SK-N-SH (cell line): Measurements from ENCODE around the gene NUCB1. TPM values are rescaled to one million over a fixed set of nuclear protein-coding genes. Genes with fewer than 3 reads are reported as not detected.
"Not testable (repeated sequence)": the region's sequence is repeated elsewhere in the genome, so short reads cannot be mapped to it uniquely, and the experiment has no call there.

Source experiments
- CTCF ChIA-PET: fragments of 300-600, 350-600 bp; formaldehyde crosslinking; extraction: SDS; loops from one replicate; lab custom pipeline; 2021; lab: Yijun Ruan, JAX
- POLR2A ChIA-PET: fragments of 350-600 bp; sonication (Branson Sonifier 250); formaldehyde crosslinking; extraction: SDS; loops from one replicate; lab custom pipeline; 2020; ENCODE audit warnings: antibody characterized with exemption, inconsistent platforms; lab: Yijun Ruan, JAX
- DNase-seq: peaks from one replicate; pipeline ENCODE4 v3.0.0; 2012
- H2AFZ ChIP-seq: fragments of 200-600 bp; sonication (generic); 2 replicates; pipeline ENCODE4 v1.8.1; 2016; ENCODE audit warnings: antibody characterized with exemption, mild to moderate bottlenecking, low read depth
- H3F3A ChIP-seq: fragments of 200-600 bp; sonication (generic); replicated peaks from 2 replicates; pipeline ENCODE3; 2016; ENCODE audit warnings: antibody characterized with exemption, mild to moderate bottlenecking; ENCODE audit not compliant: insufficient read depth
- H3K27ac ChIP-seq, 2 experiments: fragments of 200-500 bp in 1 of 2; fragments of 200-600 bp in 1 of 2; sonication (Bioruptor generic) in 1 of 2; sonication (generic), shearing (Covaris generic) in 1 of 2; 2 replicates each; pipeline versions ENCODE4 v1.5.1 to v1.6.1; 2014 to 2016; ENCODE audit warnings: low read depth in 2 of 2, inconsistent platforms in 1 of 2, low read length in 1 of 2, mild to moderate bottlenecking in 1 of 2, mixed read lengths in 1 of 2
- H3K27me3 ChIP-seq: fragments of 200-600 bp; sonication (generic), shearing (Covaris generic); 2 replicates; pipeline ENCODE4 v1.6.1; 2016; ENCODE audit warnings: mixed run types; ENCODE audit not compliant: insufficient read depth
- H3K36me3 ChIP-seq, 2 experiments: fragments of 200-500 bp in 1 of 2; fragments of 200-600 bp in 1 of 2; sonication (Bioruptor generic) in 1 of 2; sonication (generic) in 1 of 2; replicated peaks in 1 of 2; 2 replicates each; pipeline versions ENCODE3 to v1.5.1; 2014 to 2016; ENCODE audit warnings: low read length in 1 of 2, mild to moderate bottlenecking in 1 of 2; ENCODE audit not compliant: insufficient read depth in 2 of 2, control insufficient read depth in 1 of 2
- H3K4me1 ChIP-seq, 2 experiments: fragments of 200-500 bp in 1 of 2; fragments of 200-600 bp in 1 of 2; sonication (Bioruptor generic) in 1 of 2; sonication (generic), shearing (Covaris generic) in 1 of 2; 2 replicates each; pipeline versions ENCODE4 v1.5.1 to v1.6.1; 2014 to 2016; ENCODE audit warnings: low read depth in 1 of 2, low read length in 1 of 2, mixed run types in 1 of 2; ENCODE audit not compliant: insufficient read depth in 2 of 2, control insufficient read depth in 1 of 2
- H3K4me2 ChIP-seq: fragments of 200-600 bp; sonication (generic), shearing (Covaris generic); 2 replicates; pipeline ENCODE4 v1.6.1; 2017; ENCODE audit warnings: mixed run types
- H3K4me3 ChIP-seq, 2 experiments: fragments of 200-500 bp in 1 of 2; fragments of 200-600 bp in 1 of 2; sonication (Bioruptor generic) in 1 of 2; sonication (generic), shearing (Covaris generic) in 1 of 2; 2 replicates each; pipeline versions ENCODE4 v1.5.1 to v1.8.1; 2014 to 2016; ENCODE audit warnings: low read depth in 2 of 2, inconsistent platforms in 1 of 2, low read length in 1 of 2, mild to moderate bottlenecking in 1 of 2, mixed read lengths in 1 of 2, moderate library complexity in 1 of 2
- H3K79me2 ChIP-seq: fragments of 200-600 bp; sonication (generic); 2 replicates; pipeline ENCODE4 v1.8.1; 2017; ENCODE audit warnings: mild to moderate bottlenecking; ENCODE audit not compliant: insufficient read depth
- H3K9ac ChIP-seq: fragments of 200-600 bp; sonication (generic); 2 replicates; pipeline ENCODE4 v1.6.1; 2017; ENCODE audit warnings: mixed run types
- H3K9me2 ChIP-seq: fragments of 200-600 bp; sonication (generic); 2 replicates; pipeline ENCODE4 v1.6.1; 2017; ENCODE audit warnings: mixed run types
- H3K9me3 ChIP-seq: fragments of 200-600 bp; sonication (generic); 2 replicates; pipeline ENCODE4 v1.6.1; 2017; ENCODE audit warnings: mixed run types, mild to moderate bottlenecking, moderate library complexity
- H4K20me1 ChIP-seq: fragments of 200-600 bp; sonication (generic); 2 replicates; pipeline ENCODE4 v1.6.1; 2017; ENCODE audit warnings: mild to moderate bottlenecking, mixed run types; ENCODE audit not compliant: insufficient read depth
- EP300 ChIP-seq, 2 experiments: IDR thresholded peaks; 2 replicates each; pipeline versions ENCODE4 v1.4.0 to v1.6.1; 2012; ENCODE audit warnings: borderline replicate concordance in 1 of 2, low read depth in 1 of 2, low read length in 1 of 2
- EZH2phosphoT487 ChIP-seq: fragments of 200-600 bp; sonication (generic); IDR thresholded peaks from 2 replicates; pipeline ENCODE4 v1.6.1; 2017; ENCODE audit warnings: low read depth, mixed run types, mild to moderate bottlenecking, antibody characterized with exemption, moderate library complexity, borderline replicate concordance
- MAX ChIP-seq: IDR thresholded peaks from 2 replicates; pipeline ENCODE4 v1.4.0; 2012; ENCODE audit warnings: low read depth
- TCF12 ChIP-seq: IDR thresholded peaks from 2 replicates; pipeline ENCODE4 v1.4.0; 2012
- USF1 ChIP-seq: IDR thresholded peaks from 2 replicates; pipeline ENCODE4 v1.4.0; 2012; ENCODE audit warnings: low read depth, borderline replicate concordance
- YY1 ChIP-seq: IDR thresholded peaks from 2 replicates; pipeline ENCODE4 v1.4.0; 2012; ENCODE audit warnings: low read depth, mild to moderate bottlenecking
- WGBS: methylation state at CpG from one replicate; pipeline ENCODE4 v1.1.6; 2017; ENCODE audit warnings: low lambda C conversion rate; 5-methylcytosine and 5-hydroxymethylcytosine counted together
- polyA plus RNA-seq, 3 experiments: library from polyadenylated mRNA; depleted of rRNA; stranded (reverse); fragments of >200 nt; gene quantifications; 2 replicates each; pipeline ENCODE4 v1.2.3, GENCODE V29; 2012

NUCB1 gene
- polyA plus RNA-seq, 1 of the 3 experiments (the other 2 are of a cell fraction), result 397 TPM

DNA sequence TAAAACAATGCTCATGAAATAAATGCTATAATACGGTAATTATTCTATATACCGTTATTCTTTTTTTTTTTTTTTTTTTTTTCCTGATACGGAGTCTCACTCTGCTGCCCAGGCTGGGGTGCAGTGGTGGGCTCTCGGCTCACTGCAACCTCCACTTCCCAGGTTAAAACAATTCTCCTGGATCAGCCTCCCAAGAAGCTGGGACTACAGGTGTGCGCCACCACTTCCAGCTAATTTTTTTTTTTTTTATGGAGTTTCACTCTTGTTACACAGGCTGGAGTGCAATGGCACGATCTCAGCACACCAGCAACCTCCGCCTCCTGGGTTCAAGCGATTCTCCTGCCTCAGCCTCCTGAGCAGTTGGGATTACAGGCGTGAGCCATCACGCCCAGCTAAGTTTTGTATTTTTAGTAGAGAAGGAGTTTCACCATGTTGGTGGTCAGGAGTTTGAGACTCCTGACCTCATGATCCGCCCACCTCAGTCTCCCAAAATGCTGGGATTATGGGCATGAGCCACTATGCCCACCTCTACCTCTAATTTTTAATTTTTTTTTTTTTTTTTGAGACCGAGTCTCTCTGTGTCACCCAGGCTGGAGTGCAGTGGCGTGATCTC lies 21.0 kb upstream of the NUCB1 start:
- CTCF ChIA-PET, result interaction anchor here (0.6 to 1.2 kb wide), 2 partner anchors 219 to 692 kb away, joined by 3 read pairs; no protein-coding TSS in a partner anchor
- no peak for TF ChIP-seq MAX
- TF ChIP-seq USF1, result no peak
- TF ChIP-seq YY1, result no peak
- no peak for TF ChIP-seq EP300 (IDR thresholded peaks at IDR 0.05; ENCODE audit: borderline replicate concordance in 1 of 2, low read depth in 1 of 2, low read length in 1 of 2)
- TF ChIP-seq EZH2phosphoT487, result no peak
- TF ChIP-seq TCF12, result no peak
- no peak for DNase-seq
- POLR2A ChIA-PET, result interaction anchor here (0.6 kb wide), 1 partner anchor 1071 kb away, joined by 3 read pairs; no protein-coding TSS in a partner anchor
- Histone ChIP-seq H3K27ac (no peak overlapping the region), H3K4me2 (no peak overlapping the region), H3K9me3 (no peaks in the 10 kb centered on the region), H3K4me3 (no peak overlapping the region), H3K9me2 (no peaks in the 10 kb centered on the region), H3K27me3 (no peaks in the 10 kb centered on the region), H2AFZ (no peak overlapping the region), H4K20me1 (peaks cover 48% of the 10 kb centered on the region), H3K4me1 (peaks cover 8 to 15% of the 10 kb centered on the region in 2 experiments; a peak in 3 of 4 replicates), H3K79me2 (peaks cover 50% of the 10 kb centered on the region), H3F3A (peaks cover 51% of the 10 kb centered on the region), H3K9ac (no peak overlapping the region), H3K36me3 (peaks cover 20 to 70% of the 10 kb centered on the region in 2 experiments)
- 93% methylated on average over 13 of the region's 13 CpGs for WGBS

DNA sequence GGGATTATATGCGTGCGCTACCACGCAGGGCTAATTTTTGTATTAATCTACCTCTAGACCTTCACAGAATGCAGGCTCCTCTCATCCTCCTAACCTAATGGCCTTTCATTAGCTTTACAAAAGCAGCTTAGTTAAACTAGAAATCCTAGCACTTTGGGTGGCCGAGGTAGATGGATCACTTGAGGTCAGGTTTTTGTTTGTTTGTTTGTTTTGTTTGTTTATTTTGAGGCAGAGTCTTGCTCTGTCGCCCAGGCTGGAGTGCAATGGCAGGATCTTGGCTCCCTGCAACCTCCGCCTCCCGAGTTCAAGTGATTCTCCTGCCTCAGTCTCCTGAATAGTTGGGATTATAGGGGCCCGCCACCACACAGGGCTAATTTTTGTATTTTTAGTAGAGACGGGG lies 20.4 kb upstream of the NUCB1 start:
- not testable (repeated sequence) for H3K4me2 ChIP-seq, H3K27me3 ChIP-seq, H3K9ac ChIP-seq, H3K4me3 ChIP-seq, H3K4me1 ChIP-seq, H2AFZ ChIP-seq, H3K9me3 ChIP-seq, DNase-seq, H3K27ac ChIP-seq, H3K9me2 ChIP-seq
- peaks cover 14 to 64% of the 10 kb centered on the region in 2 experiments for H3K36me3 ChIP-seq
- CTCF ChIA-PET, result interaction anchor here (0.8 to 1.8 kb wide), 3 partner anchors 91 to 218 kb away, joined by 3 to 4 read pairs (median 3); no protein-coding TSS in a partner anchor
- WGBS, result 95% methylated on average over 9 of the region's 9 CpGs
- POLR2A ChIA-PET, result interaction anchor here (0.8 kb wide), 1 partner anchor 37 kb away, joined by 3 read pairs; no protein-coding TSS in a partner anchor
- peaks cover 42% of the 10 kb centered on the region for H4K20me1 ChIP-seq
- H3K79me2 ChIP-seq, result peaks cover 45% of the 10 kb centered on the region
- H3F3A ChIP-seq, result peaks cover 46% of the 10 kb centered on the region
